ENCODE measurements around the gene TOMT. TPM values are rescaled to one million over a fixed set of nuclear protein-coding genes. Genes with fewer than 3 reads are reported as not detected.
"Not testable (repeated sequence)": the region's sequence is repeated elsewhere in the genome, so short reads cannot be mapped to it uniquely, and the experiment has no call there.

The TOMT gene
- total RNA-seq, 1 donor from 2014 or later = not detected

GRCh38 chr11:72144807-72145565 is 39.3 kb downstream of the TOMT start:
- no peak for TF ChIP-seq CTCF (IDR thresholded peaks at IDR 0.05)
- H3K4me1 ChIP-seq = no peaks in the 10 kb centered on the region
- ATAC-seq (no peak), DNase-seq (no peak)
- H3K27ac ChIP-seq = no peak overlapping the region
- intact Hi-C loops (cut with DNase I) = no loop called here
- no peak overlapping the region for H3K4me3 ChIP-seq
- no peaks in the 10 kb centered on the region for H3K36me3 ChIP-seq
- no peaks in the 10 kb centered on the region for H3K27me3 ChIP-seq
- H3K9me3 ChIP-seq = no peaks in the 10 kb centered on the region

GRCh38 chr11:72146625-72147024 is 40.9 kb downstream of the TOMT start:
- Histone ChIP-seq H3K4me3 (no peak overlapping the region), H3K4me1 (no peaks in the 10 kb centered on the region), H3K36me3 (no peaks in the 10 kb centered on the region), H3K27ac (no peak overlapping the region), H3K9me3 (no peaks in the 10 kb centered on the region), H3K27me3 (no peaks in the 10 kb centered on the region)
- DNase-seq (no peak), ATAC-seq (no peak)
- TF ChIP-seq CTCF (IDR thresholded peaks at IDR 0.05) = no peak
- intact Hi-C loops (cut with DNase I) = no loop called here

- no peak for TF ChIP-seq CTCF (IDR thresholded peaks at IDR 0.05)
- no peaks in the 10 kb centered on the region for H3K9me3 ChIP-seq
These were observed 45.2 kb downstream of the TOMT start for GRCh38 chr11:72150882-72151281.

GRCh38 chr11:72153874-72154273 is 48.1 kb downstream of the TOMT start:
- H3K27ac ChIP-seq; H3K4me3 ChIP-seq; H3K27me3 ChIP-seq; ATAC-seq; H3K4me1 ChIP-seq; intact Hi-C loops (cut with DNase I); H3K36me3 ChIP-seq; H3K9me3 ChIP-seq; DNase-seq: not testable (repeated sequence)

More at GRCh38 chr11:72150882-72151281, 45.2 kb downstream of the TOMT start:
- H3K4me3 ChIP-seq = no peak overlapping the region
- DNase-seq (no peak), ATAC-seq (no peak)
- H3K27me3 ChIP-seq = no peaks in the 10 kb centered on the region
- H3K4me1 ChIP-seq = no peaks in the 10 kb centered on the region
- intact Hi-C loops (cut with DNase I) = no loop called here
- no peak overlapping the region for H3K27ac ChIP-seq
- no peaks in the 10 kb centered on the region for H3K36me3 ChIP-seq

GRCh38 chr11:72154816-72155215 is 49.1 kb downstream of the TOMT start:
- no peak for TF ChIP-seq CTCF (IDR thresholded peaks at IDR 0.05)
- no peak overlapping the region for H3K27ac ChIP-seq
- H3K36me3 ChIP-seq = no peaks in the 10 kb centered on the region
- DNase-seq = no peak
- H3K4me3 ChIP-seq = no peak overlapping the region
- no peaks in the 10 kb centered on the region for H3K27me3 ChIP-seq
- H3K4me1 ChIP-seq = no peaks in the 10 kb centered on the region
- no peak for ATAC-seq
- no peaks in the 10 kb centered on the region for H3K9me3 ChIP-seq
- intact Hi-C loops (cut with DNase I) = no loop called here

GRCh38 chr11:72155751-72156150 is 50.0 kb downstream of the TOMT start:
- Histone ChIP-seq H3K4me3 (no peak overlapping the region), H3K27ac (no peak overlapping the region), H3K27me3 (no peaks in the 10 kb centered on the region), H3K4me1 (no peaks in the 10 kb centered on the region), H3K9me3 (no peaks in the 10 kb centered on the region), H3K36me3 (no peaks in the 10 kb centered on the region)
- no peak for ATAC-seq
- no peak for TF ChIP-seq CTCF (IDR thresholded peaks at IDR 0.05)
- intact Hi-C loops (cut with DNase I) = no loop called here
- no peak for DNase-seq
